Spleen (tissue), 11 donors: ENCODE data around the gene KRT9. TPM values are rescaled to one million over a fixed set of nuclear protein-coding genes. Genes with fewer than 3 reads are reported as not detected.
A peak's percentile ranks its signal among the peaks of the same experiment; 100 is the strongest.
"Not testable (repeated sequence)": the region's sequence is repeated elsewhere in the genome, so short reads cannot be mapped to it uniquely, and the experiment has no call there.

Experiments
- DNase-seq: peaks from one replicate; pipeline ENCODE4 v3.0.0-alpha.2; 2020
- H3K27ac ChIP-seq, 8 donors: fragments of 200-600 bp; sonication (generic) in 7 of 8; 1 replicate in 4 of 8; 2 replicates in 4 of 8; pipeline versions ENCODE4 v1.5.0 to v1.8.0; 2016 to 2021; ENCODE audit warnings: inconsistent platforms in 4 of 8, mild to moderate bottlenecking in 4 of 8, moderate library complexity in 1 of 8
- H3K27me3 ChIP-seq, 7 donors: fragments of 200-600 bp; sonication (generic) in 6 of 7; replicated peaks in 1 of 7; 1 replicate in 4 of 7; 2 replicates in 3 of 7; pipeline versions ENCODE4 v1.5.0 to v1.8.0; 2016 to 2021; ENCODE audit warnings: inconsistent platforms in 3 of 7, mild to moderate bottlenecking in 1 of 7
- H3K36me3 ChIP-seq, 6 donors: fragments of 200-600 bp; sonication (generic) in 5 of 6; 1 replicate in 4 of 6; 2 replicates in 2 of 6; pipeline versions ENCODE4 v1.5.0 to v1.8.0; 2016 to 2021; ENCODE audit warnings: inconsistent platforms in 2 of 6
- H3K4me1 ChIP-seq, 6 donors: fragments of 200-600 bp; sonication (generic) in 5 of 6; 1 replicate in 3 of 6; 2 replicates in 3 of 6; pipeline versions ENCODE4 v1.5.0 to v1.8.0; 2016 to 2021; ENCODE audit warnings: inconsistent platforms in 3 of 6
- H3K4me3 ChIP-seq, 8 donors: fragments of 200-600 bp; sonication (generic) in 7 of 8; 1 replicate in 4 of 8; 2 replicates in 4 of 8; pipeline versions ENCODE4 v1.5.0 to v1.8.0; 2016 to 2021; ENCODE audit warnings: inconsistent platforms in 4 of 8, mild to moderate bottlenecking in 4 of 8, moderate library complexity in 2 of 8
- H3K9me3 ChIP-seq, 8 donors: fragments of 200-600 bp; sonication (generic) in 7 of 8; 1 replicate in 4 of 8; 2 replicates in 4 of 8; pipeline versions ENCODE4 v1.5.0 to v1.8.0; 2016 to 2021; ENCODE audit warnings: inconsistent platforms in 4 of 8
- CTCF ChIP-seq, 11 experiments: fragments of 200-600 bp in 7 of 11; fragments of 450-650 bp in 4 of 11; sonication (generic) in 4 of 11; IDR thresholded peaks in 8 of 11; conservative IDR thresholded peaks in 3 of 11; 1 replicate in 7 of 11; 2 replicates in 4 of 11; pipeline versions ENCODE4 v1.4.0 to v1.8.0; 2016 to 2021; ENCODE audit warnings: antibody characterized with exemption in 11 of 11, inconsistent platforms in 4 of 11, mild to moderate bottlenecking in 1 of 11
- POLR2A ChIP-seq, 3 donors: fragments of 450-650 bp; IDR thresholded peaks; one replicate each; pipeline ENCODE4 v1.5.1; 2017; ENCODE audit warnings: antibody characterized with exemption in 3 of 3, mild to moderate bottlenecking in 1 of 3
- POLR2AphosphoS5 ChIP-seq, 3 donors: sonication (generic); formaldehyde crosslinking; IDR thresholded peaks; one replicate each; pipeline ENCODE4 v1.5.1; 2017; ENCODE audit warnings: antibody characterized with exemption in 3 of 3
- WGBS, 5 donors: extraction: QIAGEN DNeasy Blood & Tissue Kit in 3 of 5; methylation state at CpG; one replicate each; pipeline versions ENCODE4 v1.1.5 to v1.1.7; 2013 to 2018; 5-methylcytosine and 5-hydroxymethylcytosine counted together
- intact Hi-C: fragments of 100-400 bp; cut with DNase I; formaldehyde crosslinking; loops from one replicate; pipeline ENCODE4 v1.15.0; 2023; ENCODE audit warnings: low total_unique reads
- polyA plus RNA-seq, 3 donors: library from polyadenylated mRNA; stranded (reverse); fragments of 200-250 nt; gene quantifications; one replicate each; pipeline ENCODE4 v1.2.1, GENCODE V29; 2013
- total RNA-seq, 7 donors: library from RNA; depleted of rRNA in 3 of 7; stranded (reverse); fragments of >200 nt in 3 of 7; fragmentation: NEBNext Ultra II Directional in 4 of 7; extraction: Animal tissue kit (Norgen Biotek cat#: 25700) in 4 of 7; gene quantifications; one replicate each; pipeline versions ENCODE4 v1.1.0 to v1.2.1, GENCODE V29; 2016 to 2021
- donor health status: healthy with polysubstance abuse.
- donor health status: DM: no; HTN: no; CAD: no; lungs with moderate emphysema.
- donor health status: DM: no; HTN: no; CAD: no.
- donor health status: Bipolar disorder and iron deficiency.
- donor health status: healthy.
- donor health status: DM: no; HTN: no; CAD: no.
- donor health status: DM: yes; HTN: yes; CAD: no.

Gene KRT9
- total and polyA plus RNA-seq, 10 donors: not detected

DNA sequence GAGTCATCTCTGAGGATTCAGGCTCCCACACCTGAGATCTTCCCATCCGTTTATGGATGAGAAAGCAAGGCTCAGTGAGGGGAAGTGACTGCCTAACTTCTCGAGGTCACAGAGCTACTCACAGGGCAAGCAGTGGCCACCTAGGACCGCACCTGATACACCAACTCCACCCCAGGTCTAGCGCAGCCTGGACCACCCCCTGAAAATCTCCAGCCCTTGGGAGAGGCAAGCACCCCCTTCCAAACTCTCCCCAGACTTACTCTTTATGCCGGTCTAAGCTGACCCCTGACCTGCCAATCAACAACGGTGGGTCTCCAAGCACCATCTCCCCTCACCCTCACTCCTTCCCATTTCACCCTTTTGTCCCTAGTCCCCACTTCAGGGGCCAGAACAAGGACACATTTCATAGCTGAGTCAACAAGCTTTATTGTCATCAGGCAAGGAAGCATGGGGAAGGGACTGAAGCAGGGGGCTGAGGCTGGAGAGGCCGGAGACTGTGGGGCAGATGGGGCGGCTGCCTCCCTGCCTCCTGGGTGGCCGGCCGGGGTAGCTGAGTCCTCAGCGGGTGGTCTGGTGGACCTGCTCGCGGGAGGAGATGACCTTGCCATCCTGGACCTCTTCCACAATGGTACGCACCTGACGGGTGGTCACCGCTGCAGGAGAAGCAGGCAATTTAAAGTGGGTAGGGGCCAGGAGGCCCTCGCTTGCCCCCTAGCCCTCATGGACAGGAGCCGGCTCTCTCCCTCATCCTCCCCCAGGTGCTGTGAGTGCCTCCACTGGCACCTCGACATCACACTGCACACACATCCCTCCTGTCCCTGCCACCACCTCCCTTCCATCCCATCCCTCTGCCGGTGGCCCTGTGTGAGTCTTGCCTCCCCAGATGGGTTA, 47.4 kb upstream of the KRT9 start:
- WGBS, 5 donors: 77 to 85% (median 81%) methylated on average over 17 to 20 of the region's 20 CpGs
- intact Hi-C loops: no loop called here
- DNase-seq: peak; percentile 61
- H3K9me3 ChIP-seq: no peaks in the 10 kb centered on the region
- H3K27me3 ChIP-seq: peaks cover 0 to 39% (median 0%) of the 10 kb centered on the region in 7 donors
- TF ChIP-seq CTCF (IDR thresholded peaks at IDR 0.05 in 8 of 11, conservative IDR thresholded peaks at IDR 0.05 in 3 of 11) (no peak), POLR2A (IDR thresholded peaks at IDR 0.05) (no peak), POLR2AphosphoS5 (IDR thresholded peaks at IDR 0.05) (no peak)
- H3K4me3 ChIP-seq: no peak overlapping the region
- no peaks in the 10 kb centered on the region for H3K36me3 ChIP-seq
- H3K4me1 ChIP-seq: peaks cover 0 to 3% (median 0%) of the 10 kb centered on the region in 6 donors
- H3K27ac ChIP-seq: no peak overlapping the region

DNA sequence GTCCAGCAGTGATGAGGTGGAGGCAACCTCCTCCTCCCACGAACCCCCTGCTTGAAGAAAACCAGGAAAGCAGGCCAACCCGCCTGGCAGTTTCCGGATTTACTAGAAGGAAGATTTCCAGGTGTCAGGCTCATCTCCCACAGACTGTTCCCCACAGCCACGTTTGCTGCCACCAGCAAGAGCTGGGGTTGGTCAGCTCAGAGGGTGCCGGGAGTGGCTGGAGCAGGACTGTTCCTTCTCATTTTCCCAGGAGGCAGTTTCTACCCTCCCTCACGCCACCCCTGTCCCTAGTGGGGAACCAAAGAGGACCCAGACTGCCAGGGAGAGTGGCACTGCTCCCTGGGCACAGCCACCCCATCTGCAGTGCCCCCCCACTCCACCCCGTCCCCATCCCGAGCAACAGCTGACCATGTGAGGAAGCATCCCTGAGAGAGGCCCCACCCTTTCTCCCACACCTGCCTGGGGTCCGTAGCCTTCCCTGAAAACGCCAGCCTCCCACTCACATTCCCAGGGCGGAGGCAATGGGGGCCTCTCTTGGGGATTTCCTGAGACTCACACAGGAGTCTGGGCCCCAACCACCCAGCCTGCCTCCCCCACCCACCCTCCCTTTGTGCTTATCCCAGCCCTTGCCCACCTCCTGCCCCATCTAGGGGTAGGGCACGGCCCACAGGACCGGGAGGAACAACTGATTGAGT, 46.6 kb upstream of the KRT9 start:
- no peak overlapping the region for H3K4me3 ChIP-seq
- no peaks in the 10 kb centered on the region for H3K36me3 ChIP-seq
- H3K4me1 ChIP-seq: no peaks in the 10 kb centered on the region
- WGBS, 5 donors: 58 to 75% (median 67%) methylated on average over 9 to 13 of the region's 13 CpGs
- DNase-seq: peak; percentile 52
- TF ChIP-seq POLR2AphosphoS5 (IDR thresholded peaks at IDR 0.05): no peak
- no peak for TF ChIP-seq POLR2A (IDR thresholded peaks at IDR 0.05)
- no peak for TF ChIP-seq CTCF (IDR thresholded peaks at IDR 0.05 in 8 of 11, conservative IDR thresholded peaks at IDR 0.05 in 3 of 11)
- no peak overlapping the region for H3K27ac ChIP-seq
- intact Hi-C loops: no loop called here
- H3K27me3 ChIP-seq: peaks cover 0 to 43% (median 0%) of the 10 kb centered on the region in 7 donors
- H3K9me3 ChIP-seq: no peaks in the 10 kb centered on the region

GRCh38 chr17:41617698-41618097, 45.8 kb upstream of the KRT9 start:
- peak; percentile 42 for DNase-seq
- Histone ChIP-seq H3K4me1 (no peaks in the 10 kb centered on the region), H3K27me3 (peaks cover 0 to 49% (median 0%) of the 10 kb centered on the region in 7 donors), H3K4me3 (no peak overlapping the region), H3K36me3 (no peaks in the 10 kb centered on the region), H3K9me3 (no peaks in the 10 kb centered on the region), H3K27ac (no peak overlapping the region)
- intact Hi-C loops: no loop called here
- WGBS, 5 donors: 68 to 81% (median 74%) methylated on average over 4 to 11 of the region's 11 CpGs
- no peak for TF ChIP-seq CTCF (IDR thresholded peaks at IDR 0.05 in 8 of 11, conservative IDR thresholded peaks at IDR 0.05 in 3 of 11)
- TF ChIP-seq POLR2AphosphoS5 (IDR thresholded peaks at IDR 0.05): no peak
- TF ChIP-seq POLR2A (IDR thresholded peaks at IDR 0.05): no peak

- WGBS, 5 donors: 70 to 97% (median 81%) methylated on average over 2 to 3 of the region's 3 CpGs
These were observed 45.3 kb upstream of the KRT9 start for GRCh38 chr17:41617136-41617535.

GRCh38 chr17:41616486-41616885, 44.6 kb upstream of the KRT9 start:
- H3K4me3 ChIP-seq, H3K9me3 ChIP-seq, H3K4me1 ChIP-seq, H3K27ac ChIP-seq, intact Hi-C loops, H3K36me3 ChIP-seq: not testable (repeated sequence)
- peaks cover 0 to 54% (median 0%) of the 10 kb centered on the region in 7 donors for H3K27me3 ChIP-seq
- DNase-seq: peak; percentile 40
- 53 to 89% (median 67%) methylated on average over 3 to 4 of the region's 4 CpGs for WGBS, 5 donors

More at GRCh38 chr17:41617136-41617535, 45.3 kb upstream of the KRT9 start:
- no peak overlapping the region for H3K4me3 ChIP-seq
- H3K27ac ChIP-seq: no peak overlapping the region
- peak; percentile 44 for DNase-seq
- H3K9me3 ChIP-seq: no peaks in the 10 kb centered on the region
- H3K4me1 ChIP-seq: no peaks in the 10 kb centered on the region
- intact Hi-C loops: no loop called here
- no peak for TF ChIP-seq POLR2AphosphoS5 (IDR thresholded peaks at IDR 0.05)
- TF ChIP-seq CTCF (IDR thresholded peaks at IDR 0.05 in 8 of 11, conservative IDR thresholded peaks at IDR 0.05 in 3 of 11): no peak
- no peak for TF ChIP-seq POLR2A (IDR thresholded peaks at IDR 0.05)
- peaks cover 0 to 54% (median 0%) of the 10 kb centered on the region in 7 donors for H3K27me3 ChIP-seq
- H3K36me3 ChIP-seq: no peaks in the 10 kb centered on the region
